RKO (cell line): ENCODE results near the gene OR6B2.
A peak's percentile ranks its signal among the peaks of the same experiment; 100 is the strongest.
"Not testable (repeated sequence)": the region's sequence is repeated elsewhere in the genome, so short reads cannot be mapped to it uniquely, and the experiment has no call there.

Experiments used
- DNase-seq: peaks from one replicate; pipeline ENCODE4 v3.0.0-alpha.2; 2016; ENCODE audit warnings: low spot score

OR6B2 gene

GRCh38 chr2:240030379-240031094, at the start of gene OR6B2:
OR6B2 (minus strand) TSS chr2:240030429; CDS start chr2:240030429, 0 bp downstream.
- no peak for DNase-seq

GRCh38 chr2:240078631-240079030, 48.4 kb upstream of the OR6B2 start:
- no peak for DNase-seq

GRCh38 chr2:240077442-240077841, 47.2 kb upstream of the OR6B2 start:
- DNase-seq, result no peak

GRCh38 chr2:240074545-240074944, 44.3 kb upstream of the OR6B2 start:
- no peak for DNase-seq

GRCh38 chr2:240070907-240071306, 40.7 kb upstream of the OR6B2 start:
- DNase-seq, result no peak

- DNase-seq, result no peak
These were observed 39.6 kb upstream of the OR6B2 start for GRCh38 chr2:240069829-240070228.

- no peak for DNase-seq
These were observed 38.0 kb upstream of the OR6B2 start for GRCh38 chr2:240068193-240068592.

GRCh38 chr2:240066489-240066888, 36.3 kb upstream of the OR6B2 start:
- DNase-seq, result no peak

GRCh38 chr2:240064898-240065297, 34.7 kb upstream of the OR6B2 start:
- DNase-seq, result no peak

GRCh38 chr2:240060977-240061591, 30.9 kb upstream of the OR6B2 start:
- DNase-seq, result peak; percentile 75

GRCh38 chr2:240056678-240057077, 26.4 kb upstream of the OR6B2 start:
- DNase-seq, result no peak

GRCh38 chr2:240055177-240055917, 25.1 kb upstream of the OR6B2 start:
- no peak for DNase-seq

- DNase-seq, result no peak
These were observed 23.2 kb upstream of the OR6B2 start, which contains the start of gene OR6B3 for GRCh38 chr2:240053173-240054155. OR6B3 (minus strand) TSS chr2:240053521.

GRCh38 chr2:240052524-240052923, 22.3 kb upstream of the OR6B2 start:
- no peak for DNase-seq

GRCh38 chr2:240051697-240052096, 21.5 kb upstream of the OR6B2 start:
- no peak for DNase-seq

GRCh38 chr2:240050278-240050677, 20.0 kb upstream of the OR6B2 start:
- DNase-seq, result no peak

- DNase-seq, result no peak
These were observed 18.0 kb upstream of the OR6B2 start for GRCh38 chr2:240048237-240048636.

- no peak for DNase-seq
These were observed 14.9 kb upstream of the OR6B2 start for GRCh38 chr2:240045098-240045497.

GRCh38 chr2:240044096-240044495, 13.9 kb upstream of the OR6B2 start:
- DNase-seq, result not testable (repeated sequence)

GRCh38 chr2:240043279-240043989, 13.2 kb upstream of the OR6B2 start:
- DNase-seq, result no peak

GRCh38 chr2:240042740-240043139, 12.5 kb upstream of the OR6B2 start:
- no peak for DNase-seq
